ENCODE results near the gene UCN2. TPM values are rescaled to one million over a fixed set of nuclear protein-coding genes. Genes with fewer than 3 reads are reported as not detected.

UCN2 gene
- total RNA-seq, 1 donor from 2014 or later = 0.19 TPM

DNA sequence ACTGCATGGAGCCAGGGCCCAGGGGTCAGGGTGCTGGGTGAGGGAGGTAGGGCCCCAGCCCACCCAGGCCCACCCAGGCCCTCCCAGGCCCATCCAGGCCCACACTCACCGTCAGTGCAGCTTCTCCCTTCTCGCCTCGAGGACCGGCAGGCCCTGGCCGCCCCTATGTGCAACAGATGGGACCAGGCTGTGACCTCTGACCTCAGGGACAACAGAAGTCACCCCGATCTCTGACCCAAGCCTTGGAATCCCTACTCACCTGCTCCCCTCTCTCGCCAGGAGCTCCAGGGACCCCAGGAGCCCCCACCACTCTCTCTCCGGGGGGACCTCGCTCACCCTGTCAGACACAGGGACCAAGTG is 2.8 kb upstream of the UCN2 start:
- intact Hi-C loops (cut with micrococcal nuclease) = no loop called here
- TF ChIP-seq, protein P1, sequence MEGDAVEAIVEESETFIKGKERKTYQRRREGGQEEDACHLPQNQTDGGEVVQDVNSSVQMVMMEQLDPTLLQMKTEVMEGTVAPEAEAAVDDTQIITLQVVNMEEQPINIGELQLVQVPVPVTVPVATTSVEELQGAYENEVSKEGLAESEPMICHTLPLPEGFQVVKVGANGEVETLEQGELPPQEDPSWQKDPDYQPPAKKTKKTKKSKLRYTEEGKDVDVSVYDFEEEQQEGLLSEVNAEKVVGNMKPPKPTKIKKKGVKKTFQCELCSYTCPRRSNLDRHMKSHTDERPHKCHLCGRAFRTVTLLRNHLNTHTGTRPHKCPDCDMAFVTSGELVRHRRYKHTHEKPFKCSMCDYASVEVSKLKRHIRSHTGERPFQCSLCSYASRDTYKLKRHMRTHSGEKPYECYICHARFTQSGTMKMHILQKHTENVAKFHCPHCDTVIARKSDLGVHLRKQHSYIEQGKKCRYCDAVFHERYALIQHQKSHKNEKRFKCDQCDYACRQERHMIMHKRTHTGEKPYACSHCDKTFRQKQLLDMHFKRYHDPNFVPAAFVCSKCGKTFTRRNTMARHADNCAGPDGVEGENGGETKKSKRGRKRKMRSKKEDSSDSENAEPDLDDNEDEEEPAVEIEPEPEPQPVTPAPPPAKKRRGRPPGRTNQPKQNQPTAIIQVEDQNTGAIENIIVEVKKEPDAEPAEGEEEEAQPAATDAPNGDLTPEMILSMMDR (IDR thresholded peaks at IDR 0.05; ENCODE audit: borderline replicate concordance) = no peak
- DNase-seq = no peak

DNA sequence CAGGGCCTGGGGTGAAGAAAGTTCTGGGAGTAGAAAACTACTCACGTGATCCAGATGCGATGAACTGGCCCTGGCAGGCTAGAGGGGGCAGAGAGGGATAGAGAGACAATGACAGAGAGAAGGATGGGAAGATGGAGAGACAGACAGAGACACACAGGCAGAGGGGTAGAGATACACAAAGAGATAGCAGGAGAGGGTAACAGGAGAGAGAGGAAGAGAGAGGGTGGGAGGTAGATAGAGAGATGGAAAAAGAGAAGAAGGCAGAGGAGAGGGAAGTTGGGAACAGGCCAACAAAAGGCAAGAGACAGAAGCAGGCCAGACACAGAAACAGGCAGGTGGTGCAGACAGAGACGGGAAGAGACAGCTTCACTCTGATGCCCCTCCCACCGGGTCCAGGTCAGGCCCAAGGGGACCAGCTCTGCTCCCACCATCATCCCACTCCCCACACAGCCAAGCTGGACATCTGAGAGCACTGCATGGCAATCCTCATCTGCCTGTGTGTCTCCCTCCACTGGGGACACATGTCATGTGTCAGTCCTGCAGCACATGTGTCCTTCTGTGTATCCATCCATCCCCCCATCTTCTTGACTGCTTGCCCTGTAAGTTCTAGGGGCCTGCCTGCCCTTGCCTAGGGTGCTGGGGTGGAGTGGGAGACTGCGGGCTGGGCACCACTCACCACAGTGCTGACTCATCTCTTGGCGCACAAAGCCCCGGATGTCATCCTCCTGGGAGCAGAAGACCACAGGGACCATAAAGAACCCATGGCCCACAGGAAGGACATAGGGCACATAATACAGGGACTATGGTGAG is 2.2 kb upstream of the UCN2 start:
- TF ChIP-seq, protein P1 (IDR thresholded peaks at IDR 0.05; ENCODE audit: borderline replicate concordance) = no peak
- intact Hi-C loops (cut with micrococcal nuclease) = no loop called here
- H3K27me3 ChIP-seq (ENCODE audit: low read depth) = no peaks in the 10 kb centered on the region

More for the DNA sequence above, 2.8 kb upstream of the UCN2 start:
- no peaks in the 10 kb centered on the region for H3K9me3 ChIP-seq (replicated peaks)
- H3K4me1 ChIP-seq = peaks cover under 1% of the 10 kb centered on the region
- no peaks in the 10 kb centered on the region for H3K27me3 ChIP-seq (ENCODE audit: low read depth)
- no peak overlapping the region for H3K4me3 ChIP-seq
- H3K36me3 ChIP-seq = no peaks in the 10 kb centered on the region
- H3K27ac ChIP-seq (replicated peaks) = no peak overlapping the region

DNA sequence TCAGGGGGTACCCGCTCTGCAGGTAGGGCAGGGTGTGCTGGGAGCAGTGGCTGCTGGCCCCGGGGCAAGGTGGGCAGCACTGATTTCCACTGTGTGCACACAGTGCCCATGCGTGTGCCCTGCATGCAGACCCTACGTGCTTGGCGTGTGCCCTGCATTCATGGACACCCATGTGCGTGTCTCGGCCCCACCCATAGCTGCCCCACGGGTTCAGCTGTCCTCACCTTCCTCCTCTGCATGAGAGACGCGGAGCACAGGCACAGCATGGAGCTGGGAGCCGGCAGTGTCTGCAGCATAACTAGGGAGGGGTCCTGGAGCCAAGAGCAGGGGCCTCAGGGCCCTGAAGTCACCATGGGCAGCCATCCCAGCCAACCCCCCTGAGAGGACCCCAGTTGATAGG is 1.6 kb upstream of the UCN2 start:
- no peak overlapping the region for H3K4me3 ChIP-seq
- intact Hi-C loops (cut with micrococcal nuclease) = no loop called here
- TF ChIP-seq, protein P1 (IDR thresholded peaks at IDR 0.05; ENCODE audit: borderline replicate concordance) = no peak
- H3K9me3 ChIP-seq (replicated peaks) = no peaks in the 10 kb centered on the region
- H3K4me1 ChIP-seq = peaks cover 12% of the 10 kb centered on the region
- H3K27me3 ChIP-seq (ENCODE audit: low read depth) = no peaks in the 10 kb centered on the region
- no peak for DNase-seq
- no peaks in the 10 kb centered on the region for H3K36me3 ChIP-seq
- no peak overlapping the region for H3K27ac ChIP-seq (replicated peaks)

More for the DNA sequence above, 2.2 kb upstream of the UCN2 start:
- no peaks in the 10 kb centered on the region for H3K9me3 ChIP-seq (replicated peaks)
- H3K36me3 ChIP-seq = no peaks in the 10 kb centered on the region
- no peak overlapping the region for H3K27ac ChIP-seq (replicated peaks)
- no peak for DNase-seq
- no peak overlapping the region for H3K4me3 ChIP-seq
- H3K4me1 ChIP-seq = peaks cover 6% of the 10 kb centered on the region

DNA sequence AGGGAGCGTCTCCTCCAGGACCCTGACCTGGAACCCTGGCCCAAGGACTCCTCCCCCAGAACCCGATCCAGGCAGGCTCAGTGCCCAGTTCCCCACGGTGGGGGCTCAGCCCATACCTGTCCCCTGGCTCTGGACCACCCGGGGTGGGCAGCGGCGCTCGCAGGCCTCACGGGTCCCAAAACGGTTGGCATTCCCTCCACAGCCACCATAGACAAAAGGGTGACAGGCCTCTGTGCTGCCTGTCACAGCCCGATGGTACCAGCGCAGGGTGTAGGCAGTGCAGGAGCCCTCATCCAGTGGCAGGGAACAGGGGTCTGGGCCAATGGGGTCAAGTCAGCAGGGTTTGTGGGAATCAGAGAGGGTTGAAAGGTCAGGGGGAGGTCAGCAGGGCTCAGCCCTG is 1.1 kb upstream of the UCN2 start:
- no peaks in the 10 kb centered on the region for H3K9me3 ChIP-seq (replicated peaks)
- TF ChIP-seq, protein P1 (IDR thresholded peaks at IDR 0.05; ENCODE audit: borderline replicate concordance) = no peak
- H3K27ac ChIP-seq (replicated peaks) = no peak overlapping the region
- DNase-seq = no peak
- H3K4me3 ChIP-seq = no peak overlapping the region
- H3K27me3 ChIP-seq (ENCODE audit: low read depth) = no peaks in the 10 kb centered on the region
- intact Hi-C loops (cut with micrococcal nuclease) = no loop called here
- peaks cover 16% of the 10 kb centered on the region for H3K4me1 ChIP-seq
- H3K36me3 ChIP-seq = no peaks in the 10 kb centered on the region

DNA sequence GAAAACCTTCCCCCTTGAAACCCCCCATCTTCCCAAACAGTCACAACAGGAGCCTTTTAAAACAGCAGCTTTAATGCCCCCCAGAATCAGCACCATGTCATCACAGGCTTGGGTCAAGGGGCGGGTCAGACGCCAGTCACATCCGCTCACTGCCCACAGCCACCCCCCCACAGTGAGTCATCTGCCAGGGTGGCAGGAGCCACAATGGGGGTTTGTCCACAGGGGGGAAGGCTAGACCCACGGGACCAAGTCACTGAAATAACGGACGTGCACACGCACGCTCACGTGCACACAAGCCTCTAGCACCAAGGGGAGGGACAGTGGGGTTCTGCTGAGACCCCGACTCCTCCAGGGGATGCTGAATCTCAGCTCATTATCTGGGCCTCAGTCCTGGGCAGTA is 441 bp upstream of the UCN2 start:
- DNase-seq = no peak
- no peaks in the 10 kb centered on the region for H3K9me3 ChIP-seq (replicated peaks)
- TF ChIP-seq, protein P1 (IDR thresholded peaks at IDR 0.05; ENCODE audit: borderline replicate concordance) = no peak
- intact Hi-C loops (cut with micrococcal nuclease) = no loop called here
- no peak overlapping the region for H3K27ac ChIP-seq (replicated peaks)
- H3K4me3 ChIP-seq = no peak overlapping the region
- peaks cover 22% of the 10 kb centered on the region for H3K4me1 ChIP-seq
- H3K36me3 ChIP-seq = no peaks in the 10 kb centered on the region
- H3K27me3 ChIP-seq (ENCODE audit: low read depth) = no peaks in the 10 kb centered on the region
